Tibial nerve (tissue), 4 donors: ENCODE results near the gene MYB.

Experiments used
- EP300 ChIP-seq, 2 donors: sonication (generic); formaldehyde crosslinking; IDR thresholded peaks; one replicate each; pipeline ENCODE4 v1.6.1; 2017; ENCODE audit warnings: antibody characterized with exemption in 2 of 2, mild to moderate bottlenecking in 1 of 2
- TF ChIP-seq, protein P1 (sequence below), 5 experiments: fragments of 200-600 bp in 3 of 5; fragments of 450-650 bp in 2 of 5; sonication (generic) in 3 of 5; IDR thresholded peaks; one replicate each; pipeline ENCODE4 v1.5.1; 2016 to 2019; ENCODE audit warnings: antibody characterized with exemption in 5 of 5, mild to moderate bottlenecking in 3 of 5, moderate library complexity in 2 of 5

DNA sequence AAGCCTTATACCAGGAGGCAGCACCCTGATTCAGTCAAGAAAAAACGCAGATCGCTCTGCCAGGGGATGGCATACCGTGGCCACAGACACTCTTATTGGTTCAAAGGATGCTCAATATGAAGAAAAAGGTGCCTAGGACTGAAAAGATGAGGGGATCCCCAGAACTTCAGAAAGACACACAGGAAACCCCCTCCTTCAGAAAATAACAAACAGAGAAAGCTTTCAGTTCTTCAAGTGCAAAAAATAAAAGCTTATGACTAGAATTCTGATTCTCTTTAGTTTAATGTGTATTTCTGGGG, 17.7 kb upstream of the MYB start:
- TF ChIP-seq, protein P1, sequence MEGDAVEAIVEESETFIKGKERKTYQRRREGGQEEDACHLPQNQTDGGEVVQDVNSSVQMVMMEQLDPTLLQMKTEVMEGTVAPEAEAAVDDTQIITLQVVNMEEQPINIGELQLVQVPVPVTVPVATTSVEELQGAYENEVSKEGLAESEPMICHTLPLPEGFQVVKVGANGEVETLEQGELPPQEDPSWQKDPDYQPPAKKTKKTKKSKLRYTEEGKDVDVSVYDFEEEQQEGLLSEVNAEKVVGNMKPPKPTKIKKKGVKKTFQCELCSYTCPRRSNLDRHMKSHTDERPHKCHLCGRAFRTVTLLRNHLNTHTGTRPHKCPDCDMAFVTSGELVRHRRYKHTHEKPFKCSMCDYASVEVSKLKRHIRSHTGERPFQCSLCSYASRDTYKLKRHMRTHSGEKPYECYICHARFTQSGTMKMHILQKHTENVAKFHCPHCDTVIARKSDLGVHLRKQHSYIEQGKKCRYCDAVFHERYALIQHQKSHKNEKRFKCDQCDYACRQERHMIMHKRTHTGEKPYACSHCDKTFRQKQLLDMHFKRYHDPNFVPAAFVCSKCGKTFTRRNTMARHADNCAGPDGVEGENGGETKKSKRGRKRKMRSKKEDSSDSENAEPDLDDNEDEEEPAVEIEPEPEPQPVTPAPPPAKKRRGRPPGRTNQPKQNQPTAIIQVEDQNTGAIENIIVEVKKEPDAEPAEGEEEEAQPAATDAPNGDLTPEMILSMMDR (IDR thresholded peaks at IDR 0.05) = no peak
- no peak for TF ChIP-seq EP300 (IDR thresholded peaks at IDR 0.05)
